Measurements from ENCODE around the gene CNTNAP2. TPM values are rescaled to one million over a fixed set of nuclear protein-coding genes. Genes with fewer than 3 reads are reported as not detected.

The CNTNAP2 gene
- total and polyA plus RNA-seq, 2 of the 13 experiments (the other 11 are each of a cell fraction or from before 2014, with no cell fraction given), result 0.40 to 0.42 TPM

GRCh38 chr7:146314962-146315361 lies 198.4 kb downstream of the CNTNAP2 start:
- no peaks in the 10 kb centered on the region for H3K4me1 ChIP-seq (ENCODE audit: insufficient read depth, low read length)
- no peaks in the 10 kb centered on the region for H4K20me1 ChIP-seq (ENCODE audit: insufficient read depth, low read length)
- H3K4me2 ChIP-seq (ENCODE audit: low read depth, low read length), result no peak overlapping the region
- TF ChIP-seq SMC3 (IDR thresholded peaks at IDR 0.05; ENCODE audit: low read length), result no peak
- no peak for TF ChIP-seq ZNF24 (IDR thresholded peaks at IDR 0.05)
- no peak for TF ChIP-seq SMARCC2 (IDR thresholded peaks at IDR 0.05)
- TF ChIP-seq SNAPC4 (CRISPR knock-in tag; IDR thresholded peaks at IDR 0.05), result no peak
- no peak for TF ChIP-seq ZNF746 (CRISPR knock-in tag; IDR thresholded peaks at IDR 0.05)
- TF ChIP-seq PAF1 (CRISPR knock-in tag; IDR thresholded peaks at IDR 0.05), result no peak
- TF ChIP-seq ATF1 (CRISPR knock-in tag; IDR thresholded peaks at IDR 0.05), result no peak
- no peak for TF ChIP-seq TOE1 (CRISPR knock-in tag; IDR thresholded peaks at IDR 0.05)
- TF ChIP-seq FUBP1 (CRISPR knock-in tag; IDR thresholded peaks at IDR 0.05; ENCODE audit: borderline replicate concordance), result no peak
- TF ChIP-seq NFE2L1 (CRISPR knock-in tag; IDR thresholded peaks at IDR 0.05; ENCODE audit: borderline replicate concordance), result no peak
- TF ChIP-seq GTF2F1 (IDR thresholded peaks at IDR 0.05; ENCODE audit: low read length), result no peak
- TF ChIP-seq ZSCAN9 (CRISPR knock-in tag; IDR thresholded peaks at IDR 0.05; ENCODE audit: borderline replicate concordance), result no peak
- no peak for TF ChIP-seq HINFP (CRISPR knock-in tag; IDR thresholded peaks at IDR 0.05; ENCODE audit: low read depth)
- TF ChIP-seq FOXA1 (IDR thresholded peaks at IDR 0.05), result no peak
- TF ChIP-seq FOXA1 (CRISPR knock-in tag; IDR thresholded peaks at IDR 0.05), result no peak
- TF ChIP-seq U2AF2 (IDR thresholded peaks at IDR 0.05; ENCODE audit: low read depth, low read length), result no peak
- TF ChIP-seq ZNF232 (CRISPR knock-in tag; IDR thresholded peaks at IDR 0.05; ENCODE audit: borderline replicate concordance), result no peak
- no peak for TF ChIP-seq KDM3A (CRISPR knock-in tag; IDR thresholded peaks at IDR 0.05; ENCODE audit: low read depth)
- TF ChIP-seq IRF2 (CRISPR knock-in tag; IDR thresholded peaks at IDR 0.05), result no peak
- TF ChIP-seq MLLT10 (CRISPR knock-in tag; IDR thresholded peaks at IDR 0.05), result no peak
- no peak for TF ChIP-seq CREB1 (IDR thresholded peaks at IDR 0.05)
- TF ChIP-seq CREB1 (CRISPR knock-in tag; IDR thresholded peaks at IDR 0.05), result no peak
- in situ Hi-C loops (cut with HindIII; ENCODE audit: extremely low pct_ligation_motif_present, low pct_unique_long_range_greater_than_20kb), result no loop called here
- no peak overlapping the region for H2AFZ ChIP-seq (ENCODE audit: low read length)
- POLR2A ChIA-PET, result no interaction called here
- FAIRE-seq (no peak), ATAC-seq (no peak), DNase-seq (ENCODE audit: low spot score) (no peak)
- H3K27ac ChIP-seq (ENCODE audit: extremely low read length, insufficient read depth, low read length), result no peak overlapping the region
- intact Hi-C loops (cut with micrococcal nuclease; ENCODE audit: unreplicated experiment), result no loop called here
- H3K9ac ChIP-seq (ENCODE audit: insufficient read depth, low read depth, low read length), result no peak overlapping the region
- peaks cover 32% of the 10 kb centered on the region for H3K9me3 ChIP-seq (ENCODE audit: low read length)
- no peaks in the 10 kb centered on the region for H3K36me3 ChIP-seq (replicated peaks in 1 of 2; ENCODE audit: control insufficient read depth in 1 of 2, insufficient read depth in 2 of 2, low read length in 2 of 2)
- no CpG with 5 or more reads among the region's 2 CpGs for WGBS (ENCODE audit: low lambda C conversion rate)
- H3K4me3 ChIP-seq (replicated peaks in 1 of 3; ENCODE audit: insufficient read depth in 1 of 3, low read depth in 2 of 3, low read length in 3 of 3), result no peak overlapping the region
- CTCF ChIA-PET (ENCODE audit: low intra/inter-chr PET ratio, low total read pairs), result no interaction called here
- H3K27me3 ChIP-seq (ENCODE audit: control insufficient read depth in 1 of 2, insufficient read depth in 2 of 2, low read length in 2 of 2), result no peaks in the 10 kb centered on the region
- H3K79me2 ChIP-seq (ENCODE audit: insufficient read depth, low read length), result no peaks in the 10 kb centered on the region
- no TSS peak for BruUV-seq (replicated peaks)
